ENCODE results near the gene PIK3R3.

DNA sequence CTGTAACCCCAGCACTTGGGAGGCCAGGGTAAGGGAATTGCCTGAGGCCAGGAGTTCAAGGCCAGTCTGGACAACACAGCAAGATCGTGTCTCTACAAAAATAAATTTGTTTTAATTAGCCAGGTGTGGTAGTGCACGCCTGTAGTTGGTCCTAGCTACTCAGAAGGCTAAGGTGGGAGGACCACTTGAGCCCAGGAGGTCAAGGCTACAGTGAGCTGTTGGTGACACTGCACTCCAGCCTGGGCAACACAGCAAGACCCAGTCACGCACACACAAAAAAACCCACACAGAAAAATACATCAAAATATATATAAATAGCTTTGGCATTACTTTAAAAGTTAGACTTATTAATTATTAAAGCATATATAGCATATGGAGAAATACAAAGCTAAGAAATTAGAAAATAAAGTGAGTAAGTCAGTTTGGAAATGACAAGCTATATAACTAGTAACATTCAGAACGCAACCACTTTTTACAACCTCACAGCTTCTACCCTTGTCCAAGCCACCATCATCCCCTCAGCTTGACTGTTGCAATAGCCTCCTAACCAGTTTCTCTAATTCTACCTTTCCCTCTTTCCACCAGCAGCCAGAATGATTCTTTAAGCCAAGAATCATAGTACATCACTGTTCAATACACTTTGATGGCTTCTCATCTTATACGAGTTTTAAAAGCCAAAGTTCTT is 14.5 kb downstream of the PIK3R3 start:
- TF ChIP-seq, protein P1, sequence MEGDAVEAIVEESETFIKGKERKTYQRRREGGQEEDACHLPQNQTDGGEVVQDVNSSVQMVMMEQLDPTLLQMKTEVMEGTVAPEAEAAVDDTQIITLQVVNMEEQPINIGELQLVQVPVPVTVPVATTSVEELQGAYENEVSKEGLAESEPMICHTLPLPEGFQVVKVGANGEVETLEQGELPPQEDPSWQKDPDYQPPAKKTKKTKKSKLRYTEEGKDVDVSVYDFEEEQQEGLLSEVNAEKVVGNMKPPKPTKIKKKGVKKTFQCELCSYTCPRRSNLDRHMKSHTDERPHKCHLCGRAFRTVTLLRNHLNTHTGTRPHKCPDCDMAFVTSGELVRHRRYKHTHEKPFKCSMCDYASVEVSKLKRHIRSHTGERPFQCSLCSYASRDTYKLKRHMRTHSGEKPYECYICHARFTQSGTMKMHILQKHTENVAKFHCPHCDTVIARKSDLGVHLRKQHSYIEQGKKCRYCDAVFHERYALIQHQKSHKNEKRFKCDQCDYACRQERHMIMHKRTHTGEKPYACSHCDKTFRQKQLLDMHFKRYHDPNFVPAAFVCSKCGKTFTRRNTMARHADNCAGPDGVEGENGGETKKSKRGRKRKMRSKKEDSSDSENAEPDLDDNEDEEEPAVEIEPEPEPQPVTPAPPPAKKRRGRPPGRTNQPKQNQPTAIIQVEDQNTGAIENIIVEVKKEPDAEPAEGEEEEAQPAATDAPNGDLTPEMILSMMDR (IDR thresholded peaks at IDR 0.05; ENCODE audit: low read length) = no peak
- TF ChIP-seq EZH2 (IDR thresholded peaks at IDR 0.05; ENCODE audit: borderline replicate concordance, low read length) = no peak

Data from OCI-LY1 (cell line).